ENCODE measurements around the gene APOD.

GRCh38 chr3:195580744-195581443 lies 2.8 kb downstream of the APOD start:
- TF ChIP-seq CTCF (IDR thresholded peaks at IDR 0.05; ENCODE audit: poor library complexity) (no peak), EZH2 (IDR thresholded peaks at IDR 0.05; ENCODE audit: borderline replicate concordance) (no peak)

Measured in hepatocyte (in vitro differentiated cells).